Measurements from ENCODE around the gene PROM1.

PROM1 gene

GRCh38 chr4:16029886-16030285 lies 53.9 kb downstream of the PROM1 start:
- H2BK12ac ChIP-seq (ENCODE audit: low read length) = no peak overlapping the region
- no CpG with 5 or more reads among the region's 1 CpG for WGBS (ENCODE audit: extremely low coverage, insufficient coverage, insufficient read length)
- no peak overlapping the region for H3K9ac ChIP-seq (ENCODE audit: low read length)
- H4K91ac ChIP-seq (ENCODE audit: low read depth, low read length) = no peak overlapping the region
- H3K4me2 ChIP-seq (ENCODE audit: low read length) = no peak overlapping the region
- no peak overlapping the region for H3K27ac ChIP-seq (ENCODE audit: low read depth, low read length)
- no peaks in the 10 kb centered on the region for H3K27me3 ChIP-seq (ENCODE audit: insufficient read depth, low read length)
- no peak overlapping the region for H4K8ac ChIP-seq (ENCODE audit: low read depth, low read length)
- no peak overlapping the region for H3K23ac ChIP-seq (ENCODE audit: low read length)
- no peak overlapping the region for H3K14ac ChIP-seq (ENCODE audit: low read length)
- H2BK5ac ChIP-seq (ENCODE audit: low read depth, low read length, poor library complexity) = no peak overlapping the region
- H2BK120ac ChIP-seq (ENCODE audit: insufficient read depth, low read length, poor library complexity) = no peak overlapping the region
- H3K4me3 ChIP-seq (ENCODE audit: low read depth, low read length) = no peak overlapping the region
- no peaks in the 10 kb centered on the region for H3K36me3 ChIP-seq (ENCODE audit: control insufficient read depth in 1 of 2, insufficient read depth in 2 of 2, low read length in 2 of 2)
- H3K4me1 ChIP-seq (ENCODE audit: control insufficient read depth in 1 of 2, insufficient read depth in 2 of 2, low read length in 2 of 2) = peaks cover 2 to 6% of the 10 kb centered on the region in 2 experiments
- H3K9me3 ChIP-seq (ENCODE audit: insufficient read depth, low read depth, low read length) = no peaks in the 10 kb centered on the region
- H3K79me2 ChIP-seq (ENCODE audit: control insufficient read depth, insufficient read depth, low read length, poor library complexity) = no peaks in the 10 kb centered on the region
- no peak overlapping the region for H3K18ac ChIP-seq (ENCODE audit: low read length)
- DNase-seq = peak in 1 of 2 donors; percentile 33
- no peak overlapping the region for H2AFZ ChIP-seq (ENCODE audit: insufficient read depth, low read length, poor library complexity)
- no peak overlapping the region for H3K4ac ChIP-seq (ENCODE audit: low read depth, low read length)
- H2AK5ac ChIP-seq (ENCODE audit: low read length) = no peak overlapping the region
- H3K79me1 ChIP-seq (ENCODE audit: low read length) = peaks cover 3% of the 10 kb centered on the region
- H4K12ac ChIP-seq (ENCODE audit: low read depth, low read length) = no peak overlapping the region

- no peak overlapping the region for H3K14ac ChIP-seq (ENCODE audit: low read length)
- H2BK120ac ChIP-seq (ENCODE audit: insufficient read depth, low read length, poor library complexity) = no peak overlapping the region
- no peaks in the 10 kb centered on the region for H3K36me3 ChIP-seq (ENCODE audit: control insufficient read depth in 1 of 2, insufficient read depth in 2 of 2, low read length in 2 of 2)
- H3K9me3 ChIP-seq (ENCODE audit: insufficient read depth, low read depth, low read length) = no peaks in the 10 kb centered on the region
- H3K4me3 ChIP-seq (ENCODE audit: low read depth, low read length) = no peak overlapping the region
- no CpG with 5 or more reads among the region's 4 CpGs for WGBS (ENCODE audit: extremely low coverage, insufficient coverage, insufficient read length)
- H3K18ac ChIP-seq (ENCODE audit: low read length) = no peak overlapping the region
- no peak overlapping the region for H3K27ac ChIP-seq (ENCODE audit: low read depth, low read length)
- no peak overlapping the region for H4K8ac ChIP-seq (ENCODE audit: low read depth, low read length)
- H2AFZ ChIP-seq (ENCODE audit: insufficient read depth, low read length, poor library complexity) = no peak overlapping the region
- H3K79me1 ChIP-seq (ENCODE audit: low read length) = peaks cover 3% of the 10 kb centered on the region
- H3K4me1 ChIP-seq (ENCODE audit: control insufficient read depth in 1 of 2, insufficient read depth in 2 of 2, low read length in 2 of 2) = peaks cover 2 to 5% of the 10 kb centered on the region in 2 experiments
- no peak overlapping the region for H4K91ac ChIP-seq (ENCODE audit: low read depth, low read length)
- H3K27me3 ChIP-seq (ENCODE audit: insufficient read depth, low read length) = no peaks in the 10 kb centered on the region
- no peak overlapping the region for H4K12ac ChIP-seq (ENCODE audit: low read depth, low read length)
- H3K4ac ChIP-seq (ENCODE audit: low read depth, low read length) = no peak overlapping the region
- no peak overlapping the region for H3K23ac ChIP-seq (ENCODE audit: low read length)
- no peak overlapping the region for H3K4me2 ChIP-seq (ENCODE audit: low read length)
- peak in 1 of 2 donors; percentile 18 for DNase-seq
- no peak overlapping the region for H2BK5ac ChIP-seq (ENCODE audit: low read depth, low read length, poor library complexity)
- no peak overlapping the region for H2AK5ac ChIP-seq (ENCODE audit: low read length)
- no peak overlapping the region for H3K9ac ChIP-seq (ENCODE audit: low read length)
- H3K79me2 ChIP-seq (ENCODE audit: control insufficient read depth, insufficient read depth, low read length, poor library complexity) = no peaks in the 10 kb centered on the region
- no peak overlapping the region for H2BK12ac ChIP-seq (ENCODE audit: low read length)
These were observed 54.6 kb downstream of the PROM1 start for GRCh38 chr4:16029262-16029661.

- Histone ChIP-seq H3K27me3 (ENCODE audit: insufficient read depth, low read length) (no peaks in the 10 kb centered on the region), H3K36me3 (ENCODE audit: control insufficient read depth in 1 of 2, insufficient read depth in 2 of 2, low read length in 2 of 2) (peaks cover 2 to 7% of the 10 kb centered on the region in 2 experiments), H3K27ac (ENCODE audit: low read depth, low read length) (no peak overlapping the region), H3K4me1 (ENCODE audit: control insufficient read depth in 1 of 2, insufficient read depth in 2 of 2, low read length in 2 of 2) (peaks cover 2 to 4% of the 10 kb centered on the region in 2 experiments), H3K14ac (ENCODE audit: low read length) (no peak overlapping the region), H2AFZ (ENCODE audit: insufficient read depth, low read length, poor library complexity) (no peak overlapping the region), H2BK5ac (ENCODE audit: low read depth, low read length, poor library complexity) (no peak overlapping the region), H3K79me1 (ENCODE audit: low read length) (peaks cover 2% of the 10 kb centered on the region), H3K18ac (ENCODE audit: low read length) (no peak overlapping the region), H3K4me2 (ENCODE audit: low read length) (no peak overlapping the region), H3K23ac (ENCODE audit: low read length) (no peak overlapping the region), H3K79me2 (ENCODE audit: control insufficient read depth, insufficient read depth, low read length, poor library complexity) (no peaks in the 10 kb centered on the region), H4K91ac (ENCODE audit: low read depth, low read length) (no peak overlapping the region), H3K9ac (ENCODE audit: low read length) (no peak overlapping the region), H4K8ac (ENCODE audit: low read depth, low read length) (no peak overlapping the region), H4K12ac (ENCODE audit: low read depth, low read length) (no peak overlapping the region), H3K4ac (ENCODE audit: low read depth, low read length) (no peak overlapping the region), H3K4me3 (ENCODE audit: low read depth, low read length) (no peak overlapping the region), H2BK120ac (ENCODE audit: insufficient read depth, low read length, poor library complexity) (no peak overlapping the region), H2BK12ac (ENCODE audit: low read length) (no peak overlapping the region), H2AK5ac (ENCODE audit: low read length) (no peak overlapping the region), H3K9me3 (ENCODE audit: insufficient read depth, low read depth, low read length) (no peaks in the 10 kb centered on the region)
- DNase-seq = no peak
- no CpG with 5 or more reads among the region's 4 CpGs for WGBS (ENCODE audit: extremely low coverage, insufficient coverage, insufficient read length)
These were observed 56.2 kb downstream of the PROM1 start for GRCh38 chr4:16027626-16028025.

- Histone ChIP-seq H3K23ac (ENCODE audit: low read length) (no peak overlapping the region), H4K91ac (ENCODE audit: low read depth, low read length) (no peak overlapping the region), H3K36me3 (ENCODE audit: control insufficient read depth in 1 of 2, insufficient read depth in 2 of 2, low read length in 2 of 2) (peaks cover 2 to 7% of the 10 kb centered on the region in 2 experiments), H2BK120ac (ENCODE audit: insufficient read depth, low read length, poor library complexity) (no peak overlapping the region), H4K12ac (ENCODE audit: low read depth, low read length) (no peak overlapping the region), H3K9ac (ENCODE audit: low read length) (no peak overlapping the region), H2AK5ac (ENCODE audit: low read length) (no peak overlapping the region), H3K79me1 (ENCODE audit: low read length) (peaks cover 2% of the 10 kb centered on the region), H3K27ac (ENCODE audit: low read depth, low read length) (no peak overlapping the region), H3K4me3 (ENCODE audit: low read depth, low read length) (no peak overlapping the region), H4K8ac (ENCODE audit: low read depth, low read length) (no peak overlapping the region), H3K14ac (ENCODE audit: low read length) (no peak overlapping the region), H3K4me2 (ENCODE audit: low read length) (no peak overlapping the region), H3K9me3 (ENCODE audit: insufficient read depth, low read depth, low read length) (no peaks in the 10 kb centered on the region), H2BK5ac (ENCODE audit: low read depth, low read length, poor library complexity) (no peak overlapping the region), H3K18ac (ENCODE audit: low read length) (no peak overlapping the region), H2AFZ (ENCODE audit: insufficient read depth, low read length, poor library complexity) (no peak overlapping the region), H3K79me2 (ENCODE audit: control insufficient read depth, insufficient read depth, low read length, poor library complexity) (no peaks in the 10 kb centered on the region), H3K4ac (ENCODE audit: low read depth, low read length) (no peak overlapping the region), H3K27me3 (ENCODE audit: insufficient read depth, low read length) (no peaks in the 10 kb centered on the region), H3K4me1 (ENCODE audit: control insufficient read depth in 1 of 2, insufficient read depth in 2 of 2, low read length in 2 of 2) (peaks cover 0 to 1% of the 10 kb centered on the region in 2 experiments), H2BK12ac (ENCODE audit: low read length) (no peak overlapping the region)
- no CpG with 5 or more reads among the region's 2 CpGs for WGBS (ENCODE audit: extremely low coverage, insufficient coverage, insufficient read length)
- DNase-seq = no peak
These were observed 56.7 kb downstream of the PROM1 start for GRCh38 chr4:16027114-16027513.

Data from trophoblast cell (in vitro differentiated cells and primary cell).